Prostate gland (tissue), 2 donors: ENCODE data around the gene STMN1. TPM values are rescaled to one million over a fixed set of nuclear protein-coding genes. Genes with fewer than 3 reads are reported as not detected.
A peak's percentile ranks its signal among the peaks of the same experiment; 100 is the strongest.

Experiments
- DNase-seq: peaks from one replicate; pipeline ENCODE4 v3.0.0-alpha.2; 2019; ENCODE audit warnings: low spot score
- H3K27ac ChIP-seq, 2 donors: fragments of 200-600 bp; sonication (generic); 2 replicates each; pipeline ENCODE4 v1.5.1; 2017 to 2019
- H3K27me3 ChIP-seq: fragments of 200-600 bp; sonication (generic); replicated peaks from 2 replicates; pipeline ENCODE4 v1.5.1; 2019; ENCODE audit not compliant: insufficient read depth
- H3K36me3 ChIP-seq, 2 donors: fragments of 200-600 bp; sonication (generic); 1 replicate in 1 of 2; 2 replicates in 1 of 2; pipeline versions ENCODE4 v1.5.1 to v1.8.1; 2017 to 2019
- H3K4me1 ChIP-seq: fragments of 200-600 bp; sonication (generic); replicated peaks from 2 replicates; pipeline ENCODE4 v1.5.1; 2019
- H3K4me3 ChIP-seq, 2 donors: fragments of 200-600 bp; sonication (generic); 2 replicates each; pipeline ENCODE4 v1.5.1; 2017 to 2019
- H3K9me3 ChIP-seq: fragments of 200-600 bp; sonication (generic); 2 replicates; pipeline ENCODE4 v1.5.1; 2017
- POLR2A ChIP-seq: fragments of 450-650 bp; IDR thresholded peaks from one replicate; pipeline ENCODE4 v1.6.1; 2016; ENCODE audit warnings: antibody characterized with exemption, mild to moderate bottlenecking
- POLR2AphosphoS5 ChIP-seq: sonication (generic); formaldehyde crosslinking; IDR thresholded peaks from one replicate; pipeline ENCODE4 v1.6.1; 2017; ENCODE audit warnings: antibody characterized with exemption
- WGBS: methylation state at CpG from one replicate; pipeline ENCODE4 v1.1.5; 2018; 5-methylcytosine and 5-hydroxymethylcytosine counted together
- intact Hi-C: fragments of 100-400 bp; cut with DNase I; formaldehyde crosslinking; loops from one replicate; pipeline ENCODE4 v1.14.2; 2022
- total RNA-seq, 2 donors: library from RNA; depleted of rRNA; stranded (reverse); fragments of >200 nt; gene quantifications; one replicate each; pipeline ENCODE4 v1.1.0, GENCODE V29; 2016
- TF ChIP-seq, protein P1 (sequence below), 4 experiments: fragments of 200-600 bp in 2 of 4; fragments of 450-650 bp in 2 of 4; sonication (generic) in 2 of 4; IDR thresholded peaks; 1 replicate in 3 of 4; 2 replicates in 1 of 4; pipeline ENCODE4 v1.5.1; 2016 to 2019; ENCODE audit warnings: antibody characterized with exemption in 4 of 4, mild to moderate bottlenecking in 2 of 4, moderate library complexity in 2 of 4

STMN1 gene
- total RNA-seq, 2 donors from 2014 or later: 21.8 to 138 TPM

DNA sequence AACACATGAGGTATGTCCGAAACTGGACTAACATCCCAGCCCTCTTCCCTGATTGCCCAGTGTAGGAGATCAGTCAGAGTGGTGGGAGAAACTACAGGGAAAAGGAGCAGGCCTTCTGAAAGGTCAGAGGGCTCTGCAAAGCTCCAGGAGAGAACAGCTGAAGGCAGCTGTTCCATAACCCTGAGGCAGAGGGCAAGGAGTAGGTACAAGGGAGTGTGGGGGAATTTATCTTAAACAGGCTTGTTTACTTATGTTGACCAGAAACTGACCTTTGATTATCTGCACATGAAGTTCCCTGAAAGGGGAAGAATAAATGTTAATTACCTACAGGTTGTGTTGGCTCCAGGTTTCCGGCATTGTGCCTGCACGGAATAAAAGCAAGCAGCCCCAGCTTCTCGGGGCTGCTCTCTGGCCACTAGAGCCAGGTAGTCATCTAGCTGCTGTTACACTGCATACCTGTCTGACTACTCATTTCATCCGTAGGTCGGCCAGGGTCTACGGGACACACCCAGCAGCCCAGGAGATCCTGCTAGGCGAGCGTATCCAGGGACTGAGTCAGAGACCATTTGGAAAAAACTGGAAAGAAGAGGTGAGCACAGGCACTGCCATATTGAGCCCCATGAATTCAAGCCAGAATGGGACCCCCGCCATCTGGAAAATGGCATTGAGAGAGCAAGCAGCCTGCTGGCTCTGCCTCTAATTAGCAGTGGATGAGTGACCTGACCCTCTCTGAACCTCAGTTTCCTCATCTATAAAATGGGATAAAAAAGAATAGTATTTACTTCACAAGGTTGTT lies 15.8 kb downstream of the STMN1 start:
- DNase-seq: peak; percentile 46
- 60% methylated on average over 10 of the region's 10 CpGs for WGBS
- Histone ChIP-seq H3K36me3 (no peaks in the 10 kb centered on the region), H3K27ac (no peak overlapping the region), H3K4me3 (no peak overlapping the region), H3K27me3 (no peaks in the 10 kb centered on the region), H3K4me1 (peaks cover 6% of the 10 kb centered on the region), H3K9me3 (no peaks in the 10 kb centered on the region)
- intact Hi-C loops: no loop called here
- TF ChIP-seq POLR2AphosphoS5 (peak; percentile 29), POLR2A (no peak)
- TF ChIP-seq, protein P1, sequence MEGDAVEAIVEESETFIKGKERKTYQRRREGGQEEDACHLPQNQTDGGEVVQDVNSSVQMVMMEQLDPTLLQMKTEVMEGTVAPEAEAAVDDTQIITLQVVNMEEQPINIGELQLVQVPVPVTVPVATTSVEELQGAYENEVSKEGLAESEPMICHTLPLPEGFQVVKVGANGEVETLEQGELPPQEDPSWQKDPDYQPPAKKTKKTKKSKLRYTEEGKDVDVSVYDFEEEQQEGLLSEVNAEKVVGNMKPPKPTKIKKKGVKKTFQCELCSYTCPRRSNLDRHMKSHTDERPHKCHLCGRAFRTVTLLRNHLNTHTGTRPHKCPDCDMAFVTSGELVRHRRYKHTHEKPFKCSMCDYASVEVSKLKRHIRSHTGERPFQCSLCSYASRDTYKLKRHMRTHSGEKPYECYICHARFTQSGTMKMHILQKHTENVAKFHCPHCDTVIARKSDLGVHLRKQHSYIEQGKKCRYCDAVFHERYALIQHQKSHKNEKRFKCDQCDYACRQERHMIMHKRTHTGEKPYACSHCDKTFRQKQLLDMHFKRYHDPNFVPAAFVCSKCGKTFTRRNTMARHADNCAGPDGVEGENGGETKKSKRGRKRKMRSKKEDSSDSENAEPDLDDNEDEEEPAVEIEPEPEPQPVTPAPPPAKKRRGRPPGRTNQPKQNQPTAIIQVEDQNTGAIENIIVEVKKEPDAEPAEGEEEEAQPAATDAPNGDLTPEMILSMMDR (IDR thresholded peaks at IDR 0.05): no peak

DNA sequence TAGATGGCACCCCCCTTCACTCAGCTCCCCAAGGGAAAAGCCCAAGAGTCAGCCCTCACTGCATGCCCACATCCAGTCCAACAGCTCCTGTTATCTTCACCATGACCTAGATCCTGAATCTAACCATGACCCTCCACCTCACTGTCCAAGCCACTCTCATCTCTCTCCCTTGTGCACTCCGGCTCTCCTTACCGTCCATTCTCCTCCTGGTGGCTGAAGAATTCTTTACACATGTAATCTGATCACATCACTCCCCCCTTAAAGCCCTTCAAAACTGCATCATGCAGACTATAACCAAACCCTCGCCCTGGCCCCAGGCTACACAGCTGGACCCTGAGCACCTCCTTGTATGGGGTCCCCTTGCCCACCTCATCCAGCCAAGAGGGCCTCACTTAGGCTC lies 16.7 kb downstream of the STMN1 start:
- H3K9me3 ChIP-seq: no peaks in the 10 kb centered on the region
- WGBS: 67% methylated on average over 3 of the region's 3 CpGs
- H3K36me3 ChIP-seq: no peaks in the 10 kb centered on the region
- no peak for DNase-seq
- H3K27me3 ChIP-seq: no peaks in the 10 kb centered on the region
- no peak overlapping the region for H3K27ac ChIP-seq
- H3K4me3 ChIP-seq: no peak overlapping the region
- intact Hi-C loops: no loop called here
- TF ChIP-seq POLR2AphosphoS5 (no peak), POLR2A (no peak)
- TF ChIP-seq, protein P1 (IDR thresholded peaks at IDR 0.05): peak in 1 of 4 experiments; percentile 19
- H3K4me1 ChIP-seq: peaks cover 6% of the 10 kb centered on the region

DNA sequence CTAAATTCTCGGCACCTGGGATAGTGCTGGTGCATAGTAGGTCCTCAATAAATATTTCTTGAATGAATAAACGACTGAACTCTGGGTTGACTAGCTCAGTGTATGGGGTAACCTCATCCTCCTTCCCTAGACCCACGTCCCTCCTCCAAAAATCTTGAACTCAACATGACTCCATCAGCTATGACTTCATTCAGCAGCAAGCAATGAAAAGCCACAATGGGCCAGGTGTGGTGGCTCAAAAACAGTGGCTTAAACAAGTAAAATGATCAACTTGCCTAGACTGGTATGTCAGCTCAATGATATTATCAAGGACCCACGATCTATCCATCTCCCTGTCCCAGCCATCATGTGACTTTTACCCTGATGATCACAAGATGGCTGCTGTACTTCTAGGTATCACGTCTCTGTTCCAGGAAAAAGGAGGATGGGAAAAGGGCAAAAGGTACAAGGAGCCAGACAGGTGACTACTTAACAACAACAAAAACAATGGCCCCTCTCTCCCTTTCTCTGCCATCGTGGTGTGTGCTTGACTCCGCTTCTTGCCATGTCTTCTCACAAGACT lies 17.7 kb downstream of the STMN1 start:
- no peak for DNase-seq
- no peak for TF ChIP-seq POLR2AphosphoS5
- TF ChIP-seq, protein P1 (IDR thresholded peaks at IDR 0.05): no peak
- no peak for TF ChIP-seq POLR2A
- 66% methylated on average over 7 of the region's 7 CpGs for WGBS
- Histone ChIP-seq H3K4me1 (peaks cover 6% of the 10 kb centered on the region), H3K27ac (no peak overlapping the region), H3K9me3 (no peaks in the 10 kb centered on the region), H3K36me3 (no peaks in the 10 kb centered on the region), H3K27me3 (no peaks in the 10 kb centered on the region), H3K4me3 (no peak overlapping the region)
- intact Hi-C loops: no loop called here

DNA sequence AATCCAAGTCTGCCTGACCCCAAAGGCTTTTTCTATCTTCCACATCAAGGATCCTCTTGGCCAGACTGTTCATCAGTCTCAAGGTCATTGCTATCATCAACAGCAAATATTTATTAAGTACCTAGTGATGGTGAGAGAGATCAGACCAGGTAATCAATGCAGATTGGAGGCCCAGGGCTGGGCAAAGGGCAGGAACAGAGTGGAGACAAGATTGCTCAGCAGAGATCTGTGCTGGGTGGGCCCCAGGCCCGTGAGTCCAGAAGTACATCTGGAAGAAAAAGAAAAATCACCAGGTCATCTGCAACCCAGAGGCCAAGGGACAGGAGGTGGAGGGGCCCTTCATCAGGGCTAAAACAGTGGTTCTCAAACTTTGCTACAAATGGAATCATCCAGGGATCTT lies 20.6 kb downstream of the STMN1 start:
- Histone ChIP-seq H3K27ac (no peak overlapping the region), H3K4me1 (peaks cover 3% of the 10 kb centered on the region), H3K4me3 (no peak overlapping the region), H3K9me3 (no peaks in the 10 kb centered on the region), H3K36me3 (no peaks in the 10 kb centered on the region), H3K27me3 (no peaks in the 10 kb centered on the region)
- intact Hi-C loops: no loop called here
- no peak for DNase-seq
- 75% methylated on average over 1 of the region's 1 CpG for WGBS
- TF ChIP-seq POLR2A: no peak
- no peak for TF ChIP-seq POLR2AphosphoS5
- TF ChIP-seq, protein P1 (IDR thresholded peaks at IDR 0.05): no peak

DNA sequence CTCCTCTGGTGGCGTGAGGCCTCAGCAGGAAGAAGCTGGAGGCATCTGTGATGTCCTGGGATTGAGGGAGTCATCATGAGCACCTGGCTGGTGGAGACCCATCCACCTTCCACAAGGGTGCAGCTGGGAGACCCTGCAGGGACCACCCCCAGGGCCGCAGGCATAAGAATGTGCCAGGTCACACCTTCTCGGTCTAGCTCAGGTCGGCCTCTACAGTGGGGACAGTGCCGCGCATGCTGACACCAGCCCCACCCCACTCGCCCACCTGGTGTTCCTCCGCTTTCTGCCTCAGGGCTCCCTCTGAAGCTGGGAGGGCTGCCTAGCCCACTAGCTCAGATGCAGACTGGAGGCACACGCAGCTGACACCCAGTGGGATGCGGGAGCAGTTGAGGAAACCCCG lies 25.0 kb downstream of the STMN1 start:
- no peak for TF ChIP-seq POLR2AphosphoS5
- TF ChIP-seq, protein P1 (IDR thresholded peaks at IDR 0.05): no peak
- TF ChIP-seq POLR2A: no peak
- Histone ChIP-seq H3K27ac (no peak overlapping the region), H3K27me3 (no peaks in the 10 kb centered on the region), H3K36me3 (no peaks in the 10 kb centered on the region), H3K9me3 (no peaks in the 10 kb centered on the region), H3K4me1 (no peaks in the 10 kb centered on the region), H3K4me3 (no peak overlapping the region)
- DNase-seq: no peak
- intact Hi-C loops: no loop called here
- WGBS: 87% methylated on average over 11 of the region's 11 CpGs
